ENCODE data around the gene CIPC. TPM values are rescaled to one million over a fixed set of nuclear protein-coding genes. Genes with fewer than 3 reads are reported as not detected.
A peak's percentile ranks its signal among the peaks of the same experiment; 100 is the strongest.

The CIPC gene
- total RNA-seq, 1 experiment from 2014 or later = 66.3 TPM

- no peaks in the 10 kb centered on the region for H3K9me2 ChIP-seq (ENCODE audit: insufficient read depth)
- TF ChIP-seq EZH2 (IDR thresholded peaks at IDR 0.05; ENCODE audit: low read depth) (no peak), CTCF (conservative IDR thresholded peaks at IDR 0.05) (peak; percentile 47; the same call in 1 of the 2 replicates)
- H3K4me3 ChIP-seq = no peak overlapping the region
- DNase-seq = peak; percentile 89 to 90
- CTCF ChIA-PET = interaction anchor here (0.6 to 2.3 kb wide), 14 partner anchors 8 to 186 kb away, joined by 3 to 10 read pairs (median 6); partner anchors contain the start of gene IRF2BPL
- H3K4me2 ChIP-seq = peak overlapping the region; percentile 31
- no peaks in the 10 kb centered on the region for H3K36me3 ChIP-seq (ENCODE audit: low read depth)
- H3K79me2 ChIP-seq (ENCODE audit: low read depth) = no peaks in the 10 kb centered on the region
- no TSS peak for BruUV-seq (replicated peaks)
- POLR2A ChIA-PET (ENCODE audit: unreplicated experiment) = interaction anchor here (0.5 to 0.7 kb wide), 4 partner anchors 14 to 100 kb away, joined by 3 to 6 read pairs (median 4); no protein-coding TSS in a partner anchor
- H4K20me1 ChIP-seq (ENCODE audit: insufficient read depth) = no peaks in the 10 kb centered on the region
- H3K4me1 ChIP-seq (replicated peaks; ENCODE audit: insufficient read depth) = peaks cover 28% of the 10 kb centered on the region
- no peaks in the 10 kb centered on the region for H3K27me3 ChIP-seq (ENCODE audit: insufficient read depth, low read depth)
- intact Hi-C loops (cut with micrococcal nuclease; ENCODE audit: unreplicated experiment) = loop anchor here (1.0 to 2.0 kb wide), 2 partner anchors 19 to 31 kb away; partner anchors contain the start of gene IRF2BPL
- H3K27ac ChIP-seq = 0 out of 2 replicates have a peak overlapping the region, but pooled peaks have one; percentile 2
- peaks cover 17% of the 10 kb centered on the region for H3F3A ChIP-seq (ENCODE audit: insufficient read depth, low read depth)
- H2AFZ ChIP-seq = 0 out of 2 replicates have a peak overlapping the region, but pooled peaks have one; percentile 5
- H3K9me3 ChIP-seq (ENCODE audit: insufficient read depth, low read depth) = no peaks in the 10 kb centered on the region
Observed at GRCh38 chr14:77059276-77059915, 38.7 kb upstream of the CIPC start.

GRCh38 chr14:77061630-77062257 lies 36.3 kb upstream of the CIPC start:
- Histone ChIP-seq H3K79me2 (ENCODE audit: low read depth) (no peaks in the 10 kb centered on the region), H3K4me3 (no peak overlapping the region), H2AFZ (no peak overlapping the region), H3K27me3 (ENCODE audit: insufficient read depth, low read depth) (no peaks in the 10 kb centered on the region), H3K36me3 (ENCODE audit: low read depth) (no peaks in the 10 kb centered on the region), H3K4me2 (no peak overlapping the region), H3K4me1 (replicated peaks; ENCODE audit: insufficient read depth) (peaks cover 39% of the 10 kb centered on the region), H3K27ac (no peak overlapping the region), H3K9me3 (ENCODE audit: insufficient read depth, low read depth) (no peaks in the 10 kb centered on the region), H4K20me1 (ENCODE audit: insufficient read depth) (no peaks in the 10 kb centered on the region), H3K9me2 (ENCODE audit: insufficient read depth) (no peaks in the 10 kb centered on the region), H3F3A (ENCODE audit: insufficient read depth, low read depth) (peaks cover 23% of the 10 kb centered on the region)
- DNase-seq = peak in 1 of 2 experiments; percentile 65
- intact Hi-C loops (cut with micrococcal nuclease; ENCODE audit: unreplicated experiment) = loop anchor here (1.0 kb wide), 1 partner anchor 9 kb away; no protein-coding TSS in a partner anchor
- POLR2A ChIA-PET (ENCODE audit: unreplicated experiment) = no interaction called here
- CTCF ChIA-PET = interaction anchor here (0.8 to 1.3 kb wide), 5 partner anchors 33 to 186 kb away, joined by 3 to 6 read pairs (median 3); no protein-coding TSS in a partner anchor
- no peak for TF ChIP-seq CTCF (conservative IDR thresholded peaks at IDR 0.05)
- TF ChIP-seq EZH2 (IDR thresholded peaks at IDR 0.05; ENCODE audit: low read depth) = no peak
- BruUV-seq (replicated peaks) = no TSS peak

DNA sequence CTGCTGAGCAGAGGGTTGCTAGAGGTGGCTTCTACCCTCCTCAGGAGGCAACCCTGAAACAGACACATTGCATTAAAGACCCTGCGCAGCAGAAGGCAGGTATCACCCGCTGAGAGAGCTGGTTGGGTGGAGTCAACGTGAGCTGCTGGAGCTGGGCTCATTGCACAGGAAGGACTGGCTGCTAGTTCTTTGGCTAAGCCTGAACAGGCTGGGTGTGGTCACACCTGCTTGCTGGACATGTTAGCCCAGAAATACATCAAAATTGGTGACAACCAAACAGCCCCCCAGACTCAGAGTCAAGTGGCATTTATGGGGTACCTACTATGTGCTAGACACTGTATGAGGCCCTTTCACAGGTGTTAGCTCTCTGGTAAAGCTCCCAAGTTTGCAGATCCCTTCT lies 35.8 kb upstream of the CIPC start:
- no peaks in the 10 kb centered on the region for H4K20me1 ChIP-seq (ENCODE audit: insufficient read depth)
- no peak overlapping the region for H3K4me3 ChIP-seq
- POLR2A ChIA-PET (ENCODE audit: unreplicated experiment) = no interaction called here
- peaks cover 23% of the 10 kb centered on the region for H3F3A ChIP-seq (ENCODE audit: insufficient read depth, low read depth)
- H3K36me3 ChIP-seq (ENCODE audit: low read depth) = no peaks in the 10 kb centered on the region
- no peaks in the 10 kb centered on the region for H3K27me3 ChIP-seq (ENCODE audit: insufficient read depth, low read depth)
- H2AFZ ChIP-seq = no peak overlapping the region
- CTCF ChIA-PET = interaction anchor here (0.7 to 1.3 kb wide), 8 partner anchors 11 to 186 kb away, joined by 3 to 8 read pairs (median 4); no protein-coding TSS in a partner anchor
- no peak for DNase-seq
- no peak overlapping the region for H3K27ac ChIP-seq
- intact Hi-C loops (cut with micrococcal nuclease; ENCODE audit: unreplicated experiment) = loop anchor here (1.0 kb wide), 1 partner anchor 10 kb away; no protein-coding TSS in a partner anchor
- H3K9me2 ChIP-seq (ENCODE audit: insufficient read depth) = no peaks in the 10 kb centered on the region
- peaks cover 40% of the 10 kb centered on the region for H3K4me1 ChIP-seq (replicated peaks; ENCODE audit: insufficient read depth)
- H3K79me2 ChIP-seq (ENCODE audit: low read depth) = no peaks in the 10 kb centered on the region
- no peaks in the 10 kb centered on the region for H3K9me3 ChIP-seq (ENCODE audit: insufficient read depth, low read depth)
- no peak for TF ChIP-seq CTCF (conservative IDR thresholded peaks at IDR 0.05)
- TF ChIP-seq EZH2 (IDR thresholded peaks at IDR 0.05; ENCODE audit: low read depth) = no peak
- no TSS peak for BruUV-seq (replicated peaks)
- H3K4me2 ChIP-seq = no peak overlapping the region
